HL-60 (cell line): Measurements from ENCODE around the gene HYAL1.
"Not testable (repeated sequence)": the region's sequence is repeated elsewhere in the genome, so short reads cannot be mapped to it uniquely, and the experiment has no call there.

Source experiments
- DNase-seq, 2 experiments: peaks; one replicate each; pipeline ENCODE4 v3.0.0-alpha.2; 2010 to 2020; ENCODE audit warnings: low read depth in 1 of 2, low spot score in 1 of 2
- H3K27ac ChIP-seq: fragments of 250-450 bp; sonication (Bioruptor Pico); replicated peaks from 2 replicates; pipeline ENCODE4 v1.5.1; 2020; ENCODE audit warnings: mild to moderate bottlenecking, moderate library complexity
- H3K27me3 ChIP-seq: fragments of 250-450 bp; sonication (Bioruptor Pico); 2 replicates; pipeline ENCODE4 v1.5.1; 2021; ENCODE audit warnings: mild to moderate bottlenecking, moderate library complexity; ENCODE audit not compliant: insufficient read depth, poor library complexity, severe bottlenecking
- H3K4me3 ChIP-seq: replicated peaks from 2 replicates; pipeline ENCODE4 v1.5.1; 2011; ENCODE audit warnings: mild to moderate bottlenecking, control low read depth, low read length; ENCODE audit not compliant: insufficient read depth
- CTCF ChIP-seq: IDR thresholded peaks from one replicate; pipeline ENCODE4 v1.5.1; 2011; ENCODE audit warnings: low read length, control low read depth, inconsistent platforms; ENCODE audit not compliant: insufficient read depth
- GABPA ChIP-seq: IDR thresholded peaks from 2 replicates; pipeline ENCODE4 v1.6.1; 2012; ENCODE audit warnings: low read depth
- POLR2AphosphoS5 ChIP-seq: IDR thresholded peaks from 2 replicates; pipeline ENCODE4 v1.6.1; 2012; ENCODE audit warnings: low read depth
- REST ChIP-seq: IDR thresholded peaks from 2 replicates; pipeline ENCODE4 v1.6.1; 2012; ENCODE audit warnings: low read depth; ENCODE audit not compliant: insufficient replicate concordance
- SPI1 ChIP-seq: IDR thresholded peaks from 2 replicates; pipeline ENCODE4 v1.6.1; 2012; ENCODE audit warnings: low read depth, mild to moderate bottlenecking, borderline replicate concordance

HYAL1 gene

DNA sequence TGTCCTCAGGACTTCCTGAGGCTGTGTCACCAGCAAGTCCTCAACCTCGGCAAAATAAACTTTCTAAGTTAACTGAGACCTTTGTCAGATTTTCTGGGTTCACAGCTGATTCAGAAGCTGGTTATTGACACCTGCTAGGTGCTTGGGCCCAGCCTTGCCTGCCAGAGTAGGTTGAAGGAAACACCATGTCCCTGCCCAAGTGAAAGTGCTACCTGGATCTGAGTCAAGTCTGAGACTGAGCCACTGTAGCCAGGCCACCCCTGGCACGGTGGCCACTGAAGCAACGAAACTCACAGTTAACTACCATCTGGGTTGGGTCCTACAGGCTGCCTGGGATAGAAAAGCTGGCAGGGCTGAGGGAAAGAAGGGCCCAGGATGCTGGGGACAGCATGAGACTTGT, 11.0 kb upstream of the HYAL1 start:
- H3K4me3 ChIP-seq: no peak overlapping the region
- no peak for TF ChIP-seq GABPA
- no peak for TF ChIP-seq SPI1
- TF ChIP-seq POLR2AphosphoS5: no peak
- TF ChIP-seq REST: no peak
- TF ChIP-seq CTCF: no peak
- H3K27me3 ChIP-seq: no peaks in the 10 kb centered on the region
- no peak for DNase-seq
- H3K27ac ChIP-seq: no peak overlapping the region

- H3K4me3 ChIP-seq, H3K27me3 ChIP-seq, H3K27ac ChIP-seq, DNase-seq: not testable (repeated sequence)
Observed at GRCh38 chr3:50312041-50312440, 8.7 kb upstream of the HYAL1 start.

GRCh38 chr3:50304601-50305000, 1.2 kb upstream of the HYAL1 start:
- DNase-seq: no peak
- H3K4me3 ChIP-seq: no peak overlapping the region
- H3K27ac ChIP-seq: no peak overlapping the region
- no peaks in the 10 kb centered on the region for H3K27me3 ChIP-seq
- TF ChIP-seq POLR2AphosphoS5 (no peak), CTCF (no peak), SPI1 (no peak), REST (no peak), GABPA (no peak)

DNA sequence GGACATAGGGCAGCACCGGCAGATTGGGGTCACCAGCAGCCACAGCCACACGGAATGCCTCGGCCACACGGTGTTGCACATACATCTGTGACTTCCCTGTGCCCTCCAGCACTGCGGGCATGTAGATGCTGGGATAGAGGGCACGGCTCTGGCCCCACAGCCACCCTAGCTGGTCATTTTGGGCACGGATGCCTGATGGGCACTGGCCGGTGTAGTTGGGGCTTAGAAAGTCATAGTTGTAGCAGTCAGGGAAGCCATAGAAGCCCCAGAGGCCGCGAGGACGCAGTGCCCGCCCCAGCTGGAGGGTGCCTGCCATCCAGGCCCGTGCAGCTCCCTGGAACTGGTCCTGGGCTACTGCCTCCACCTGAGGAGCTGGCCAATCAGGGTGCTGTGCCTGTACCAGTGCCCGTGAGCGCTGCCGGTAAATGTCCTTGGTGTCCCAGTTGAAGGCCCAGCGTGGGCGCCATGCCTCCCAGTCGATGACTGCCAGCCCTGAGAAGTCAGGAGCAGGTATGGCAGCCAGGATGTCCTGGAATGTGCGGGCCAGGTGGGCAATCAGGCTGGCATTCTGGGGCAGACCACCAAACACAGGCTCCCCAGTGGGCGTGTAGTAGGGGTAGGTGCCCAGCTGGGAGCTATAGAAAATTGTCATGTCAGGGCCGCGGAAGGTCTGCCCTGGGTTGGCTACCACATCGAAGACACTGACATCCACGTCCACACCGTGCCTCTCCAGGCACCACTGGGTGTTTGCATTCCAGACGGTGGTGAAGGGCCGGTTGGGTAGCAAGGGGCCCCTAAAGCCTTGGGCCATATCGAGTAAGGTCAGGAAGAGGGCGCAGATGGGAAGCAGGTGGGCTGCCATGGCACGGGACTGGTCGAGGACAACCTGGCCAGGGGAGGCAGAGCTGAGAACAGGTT, 1.0 kb downstream of the HYAL1 start:
- Histone ChIP-seq H3K27ac (no peak overlapping the region), H3K4me3 (no peak overlapping the region), H3K27me3 (no peaks in the 10 kb centered on the region)
- no peak for DNase-seq
- TF ChIP-seq GABPA: no peak
- TF ChIP-seq POLR2AphosphoS5: no peak
- no peak for TF ChIP-seq SPI1
- TF ChIP-seq REST: no peak
- no peak for TF ChIP-seq CTCF
